Skeletal muscle satellite cell (primary cell): ENCODE results near the gene TTBK1.

Source experiments
- H3K27me3 ChIP-seq: 2 replicates; pipeline ENCODE4 v1.7.0; 2013; ENCODE audit warnings: low read length; ENCODE audit not compliant: control insufficient read depth, insufficient read depth
- H3K36me3 ChIP-seq: 2 replicates; pipeline ENCODE4 v1.7.0; 2013; ENCODE audit warnings: mild to moderate bottlenecking, control low read depth, low read length; ENCODE audit not compliant: insufficient read depth
- H3K4me1 ChIP-seq: 2 replicates; pipeline ENCODE4 v1.7.0; 2013; ENCODE audit warnings: low read length; ENCODE audit not compliant: control insufficient read depth, insufficient read depth
- H3K4me2 ChIP-seq: 2 replicates; pipeline ENCODE4 v1.7.0; 2013; ENCODE audit warnings: mild to moderate bottlenecking, low read length
- H3K4me3 ChIP-seq: 2 replicates; pipeline ENCODE4 v1.7.0; 2013; ENCODE audit warnings: low read length
- H3K9ac ChIP-seq: 2 replicates; pipeline ENCODE4 v1.7.0; 2013; ENCODE audit warnings: mild to moderate bottlenecking, low read depth, low read length, moderate library complexity
- H3K9me3 ChIP-seq: replicated peaks from 2 replicates; pipeline ENCODE4 v1.7.0; 2013; ENCODE audit warnings: mild to moderate bottlenecking, control low read depth, low read length

The TTBK1 gene

DNA sequence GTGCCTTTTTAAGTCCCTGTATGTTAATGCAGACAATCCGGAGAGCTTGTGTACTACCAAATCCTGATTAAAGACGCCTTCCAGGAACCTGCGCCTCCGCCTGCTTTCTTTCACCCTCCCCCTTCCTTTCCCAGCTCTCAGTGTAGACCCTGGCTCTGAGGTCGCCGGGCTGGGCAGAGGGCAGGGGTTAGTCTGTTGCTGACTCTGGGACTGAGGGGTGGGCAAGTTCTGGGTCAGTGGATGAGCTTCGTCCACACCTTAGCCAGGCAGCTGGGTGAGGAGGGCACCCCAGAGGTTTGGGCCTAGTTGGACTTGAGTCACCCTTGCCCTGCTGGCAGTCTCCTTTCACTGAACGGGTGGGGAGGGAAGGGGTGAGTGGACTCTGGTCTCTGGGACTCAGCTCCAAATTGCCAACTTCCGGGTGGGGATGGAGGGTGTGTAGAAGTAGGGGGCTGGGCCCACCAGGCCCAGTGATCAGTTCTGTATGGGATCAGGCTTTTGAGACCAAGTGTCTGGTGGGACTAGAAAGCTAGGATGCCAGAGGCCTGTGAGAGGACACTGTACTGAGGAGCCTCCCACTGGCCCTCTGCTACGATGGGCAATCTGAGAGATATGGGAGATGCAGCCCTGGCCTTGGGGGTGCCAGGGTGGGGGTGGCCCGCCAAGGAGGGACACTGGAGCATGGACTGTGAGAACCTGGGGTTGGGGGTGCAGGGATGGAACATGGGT is 33.5 kb downstream of the TTBK1 start:
- H3K4me3 ChIP-seq: no peak overlapping the region
- H3K27me3 ChIP-seq: peaks cover 58% of the 10 kb centered on the region
- no peak overlapping the region for H3K4me2 ChIP-seq
- no peak overlapping the region for H3K9ac ChIP-seq
- H3K9me3 ChIP-seq: no peaks in the 10 kb centered on the region
- peaks cover 10% of the 10 kb centered on the region for H3K4me1 ChIP-seq
- no peaks in the 10 kb centered on the region for H3K36me3 ChIP-seq

- no peak overlapping the region for H3K4me3 ChIP-seq
- H3K4me1 ChIP-seq: peaks cover 10% of the 10 kb centered on the region
- H3K27me3 ChIP-seq: peaks cover 58% of the 10 kb centered on the region
- no peaks in the 10 kb centered on the region for H3K36me3 ChIP-seq
- H3K4me2 ChIP-seq: no peak overlapping the region
- no peaks in the 10 kb centered on the region for H3K9me3 ChIP-seq
- H3K9ac ChIP-seq: no peak overlapping the region
Measured at GRCh38 chr6:43277306-43277642, 34.0 kb downstream of the TTBK1 start.

- Histone ChIP-seq H3K4me1 (peaks cover 10% of the 10 kb centered on the region), H3K9me3 (no peaks in the 10 kb centered on the region), H3K9ac (peak overlapping the region; percentile 5), H3K4me3 (no peak overlapping the region), H3K36me3 (no peaks in the 10 kb centered on the region), H3K27me3 (peaks cover 54% of the 10 kb centered on the region), H3K4me2 (no peak overlapping the region)
Measured at GRCh38 chr6:43277643-43278523, 34.6 kb downstream of the TTBK1 start.

- Histone ChIP-seq H3K27me3 (peaks cover 50% of the 10 kb centered on the region), H3K4me3 (no peak overlapping the region), H3K9ac (no peak overlapping the region), H3K4me1 (peaks cover 10% of the 10 kb centered on the region), H3K4me2 (no peak overlapping the region), H3K36me3 (no peaks in the 10 kb centered on the region), H3K9me3 (no peaks in the 10 kb centered on the region)
Measured at GRCh38 chr6:43278524-43279078, 35.3 kb downstream of the TTBK1 start.

GRCh38 chr6:43280234-43280633 is 37.0 kb downstream of the TTBK1 start:
- Histone ChIP-seq H3K36me3 (no peaks in the 10 kb centered on the region), H3K4me3 (no peak overlapping the region), H3K9me3 (no peaks in the 10 kb centered on the region), H3K9ac (no peak overlapping the region), H3K4me2 (no peak overlapping the region), H3K4me1 (peaks cover 10% of the 10 kb centered on the region), H3K27me3 (peaks cover 46% of the 10 kb centered on the region)

- no peak overlapping the region for H3K4me2 ChIP-seq
- H3K27me3 ChIP-seq: peaks cover 58% of the 10 kb centered on the region
- no peak overlapping the region for H3K9ac ChIP-seq
- no peak overlapping the region for H3K4me3 ChIP-seq
- peaks cover 10% of the 10 kb centered on the region for H3K4me1 ChIP-seq
- H3K9me3 ChIP-seq: no peaks in the 10 kb centered on the region
- H3K36me3 ChIP-seq: no peaks in the 10 kb centered on the region
Measured at GRCh38 chr6:43282060-43282459, 38.8 kb downstream of the TTBK1 start.

GRCh38 chr6:43282636-43283513 is 39.6 kb downstream of the TTBK1 start:
- Histone ChIP-seq H3K9me3 (no peaks in the 10 kb centered on the region), H3K36me3 (no peaks in the 10 kb centered on the region), H3K4me2 (no peak overlapping the region), H3K27me3 (peaks cover 64% of the 10 kb centered on the region), H3K9ac (no peak overlapping the region), H3K4me1 (peaks cover 9% of the 10 kb centered on the region), H3K4me3 (no peak overlapping the region)

GRCh38 chr6:43283514-43283901 is 40.2 kb downstream of the TTBK1 start:
- Histone ChIP-seq H3K27me3 (peaks cover 68% of the 10 kb centered on the region), H3K9ac (no peak overlapping the region), H3K9me3 (no peaks in the 10 kb centered on the region), H3K4me1 (peaks cover 3% of the 10 kb centered on the region), H3K4me2 (no peak overlapping the region), H3K36me3 (no peaks in the 10 kb centered on the region), H3K4me3 (no peak overlapping the region)

GRCh38 chr6:43283905-43284304 is 40.6 kb downstream of the TTBK1 start:
- H3K4me2 ChIP-seq: no peak overlapping the region
- H3K9ac ChIP-seq: no peak overlapping the region
- H3K9me3 ChIP-seq: no peaks in the 10 kb centered on the region
- H3K4me1 ChIP-seq: no peaks in the 10 kb centered on the region
- peaks cover 66% of the 10 kb centered on the region for H3K27me3 ChIP-seq
- no peaks in the 10 kb centered on the region for H3K36me3 ChIP-seq
- no peak overlapping the region for H3K4me3 ChIP-seq

DNA sequence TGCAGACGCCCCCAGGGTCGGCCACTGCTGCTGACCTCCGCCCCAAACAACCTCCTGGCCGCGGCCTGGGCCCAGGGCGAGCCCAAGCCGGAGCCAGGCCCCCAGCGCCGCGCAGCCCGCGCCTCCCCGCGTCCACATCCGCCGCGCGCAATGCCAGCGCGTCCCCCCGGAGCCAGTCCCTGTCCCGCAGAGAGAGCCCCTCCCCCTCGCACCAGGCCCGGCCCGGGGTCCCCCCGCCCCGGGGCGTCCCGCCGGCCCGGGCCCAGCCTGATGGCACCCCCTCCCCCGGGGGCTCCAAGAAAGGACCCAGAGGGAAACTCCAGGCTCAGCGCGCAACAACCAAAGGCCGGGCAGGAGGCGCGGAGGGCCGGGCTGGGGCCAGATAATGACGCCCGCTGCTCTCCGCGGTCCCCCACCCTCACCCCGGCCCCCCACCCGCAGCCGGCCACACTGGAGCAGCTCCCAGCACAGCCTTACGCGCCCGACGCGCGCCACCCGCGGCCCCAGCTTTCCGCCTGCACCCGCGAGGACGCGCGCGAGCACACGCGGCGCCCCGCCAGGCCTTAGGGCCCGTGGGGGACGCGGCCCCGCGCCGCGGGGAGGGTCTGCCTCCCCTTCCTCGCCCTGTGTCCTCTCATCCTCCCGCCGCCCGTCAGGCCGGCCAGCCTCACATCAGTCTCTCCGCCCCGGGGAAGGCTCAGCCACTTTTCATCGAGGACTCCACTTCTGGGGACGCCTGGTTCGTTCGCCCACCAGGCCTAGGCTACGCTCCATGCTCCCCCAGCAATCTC is 41.9 kb downstream of the TTBK1 start:
- no peak overlapping the region for H3K9ac ChIP-seq
- peaks cover 63% of the 10 kb centered on the region for H3K27me3 ChIP-seq
- H3K36me3 ChIP-seq: no peaks in the 10 kb centered on the region
- H3K4me2 ChIP-seq: no peak overlapping the region
- H3K4me3 ChIP-seq: no peak overlapping the region
- no peaks in the 10 kb centered on the region for H3K9me3 ChIP-seq
- no peaks in the 10 kb centered on the region for H3K4me1 ChIP-seq
